ENCODE measurements around the gene IGSF3.

DNA sequence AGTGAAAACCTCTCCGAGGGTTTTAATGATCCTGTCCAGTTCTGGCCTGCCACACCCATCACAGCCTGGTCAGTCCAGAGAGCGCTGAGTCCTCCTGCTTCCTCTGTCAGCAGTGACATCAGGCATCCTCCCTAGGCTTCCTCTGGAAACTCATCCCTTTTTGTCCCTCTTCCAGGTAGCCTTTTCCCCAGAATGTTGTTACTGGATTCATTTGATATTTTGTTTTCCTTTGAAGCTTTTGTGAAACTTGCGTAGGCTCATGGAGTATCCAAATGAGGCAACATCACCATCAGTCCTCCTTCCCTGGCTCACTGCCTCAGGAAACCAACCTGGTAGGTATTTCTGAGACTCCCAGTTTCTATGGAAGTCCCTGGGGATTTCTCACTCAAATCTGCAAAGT is 27.0 kb upstream of the IGSF3 start:
- TF ChIP-seq, protein P1, sequence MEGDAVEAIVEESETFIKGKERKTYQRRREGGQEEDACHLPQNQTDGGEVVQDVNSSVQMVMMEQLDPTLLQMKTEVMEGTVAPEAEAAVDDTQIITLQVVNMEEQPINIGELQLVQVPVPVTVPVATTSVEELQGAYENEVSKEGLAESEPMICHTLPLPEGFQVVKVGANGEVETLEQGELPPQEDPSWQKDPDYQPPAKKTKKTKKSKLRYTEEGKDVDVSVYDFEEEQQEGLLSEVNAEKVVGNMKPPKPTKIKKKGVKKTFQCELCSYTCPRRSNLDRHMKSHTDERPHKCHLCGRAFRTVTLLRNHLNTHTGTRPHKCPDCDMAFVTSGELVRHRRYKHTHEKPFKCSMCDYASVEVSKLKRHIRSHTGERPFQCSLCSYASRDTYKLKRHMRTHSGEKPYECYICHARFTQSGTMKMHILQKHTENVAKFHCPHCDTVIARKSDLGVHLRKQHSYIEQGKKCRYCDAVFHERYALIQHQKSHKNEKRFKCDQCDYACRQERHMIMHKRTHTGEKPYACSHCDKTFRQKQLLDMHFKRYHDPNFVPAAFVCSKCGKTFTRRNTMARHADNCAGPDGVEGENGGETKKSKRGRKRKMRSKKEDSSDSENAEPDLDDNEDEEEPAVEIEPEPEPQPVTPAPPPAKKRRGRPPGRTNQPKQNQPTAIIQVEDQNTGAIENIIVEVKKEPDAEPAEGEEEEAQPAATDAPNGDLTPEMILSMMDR (conservative IDR thresholded peaks at IDR 0.05), result no peak
- no peak for TF ChIP-seq EZH2 (IDR thresholded peaks at IDR 0.05; ENCODE audit: low read depth)
